Activated CD8-positive, alpha-beta memory T cell treated with anti-CD3 and anti-CD28 coated beads, Interleukin-2, amount 50 U/mL, for 48 hours (primary cell): Measurements from ENCODE around the gene C20orf173.
"Not testable (repeated sequence)": the region's sequence is repeated elsewhere in the genome, so short reads cannot be mapped to it uniquely, and the experiment has no call there.

Experiments used
- DNase-seq: peaks from one replicate; pipeline ENCODE4 v3.0.0-alpha.2; 2020

Gene C20orf173

GRCh38 chr20:35529552-35529951, at the start of gene C20orf173:
Gene C20orf173 (minus strand): TSS chr20:35529652. CDS start chr20:35529373, 279 bp downstream.
- no peak for DNase-seq

GRCh38 chr20:35579196-35579595, 49.7 kb upstream of the C20orf173 start:
- no peak for DNase-seq

- no peak for DNase-seq
Observed at GRCh38 chr20:35578469-35578868, 49.0 kb upstream of the C20orf173 start.

- no peak for DNase-seq
Observed at GRCh38 chr20:35576816-35577215, 47.4 kb upstream of the C20orf173 start.

- no peak for DNase-seq
Observed at GRCh38 chr20:35575958-35576357, 46.5 kb upstream of the C20orf173 start.

- DNase-seq, result no peak
Observed at GRCh38 chr20:35572838-35573237, 43.4 kb upstream of the C20orf173 start.

GRCh38 chr20:35571555-35571954, 42.1 kb upstream of the C20orf173 start:
- DNase-seq, result no peak

GRCh38 chr20:35568645-35569044, 39.2 kb upstream of the C20orf173 start:
- no peak for DNase-seq

GRCh38 chr20:35564905-35565304, 35.5 kb upstream of the C20orf173 start:
- DNase-seq, result no peak

GRCh38 chr20:35563834-35564233, 34.4 kb upstream of the C20orf173 start:
- no peak for DNase-seq

- no peak for DNase-seq
Observed at GRCh38 chr20:35562541-35563110, 33.2 kb upstream of the C20orf173 start.

- DNase-seq, result no peak
Observed at GRCh38 chr20:35561671-35562070, 32.2 kb upstream of the C20orf173 start.

GRCh38 chr20:35561268-35561667, 31.8 kb upstream of the C20orf173 start:
- DNase-seq, result no peak

- DNase-seq, result no peak
Observed at GRCh38 chr20:35560541-35560940, 31.1 kb upstream of the C20orf173 start.

GRCh38 chr20:35560105-35560511, 30.7 kb upstream of the C20orf173 start:
- no peak for DNase-seq

GRCh38 chr20:35559042-35559693, 29.7 kb upstream of the C20orf173 start:
- DNase-seq, result no peak

GRCh38 chr20:35558451-35558850, 29.0 kb upstream of the C20orf173 start:
- DNase-seq, result no peak

- no peak for DNase-seq
Observed at GRCh38 chr20:35556871-35557270, 27.4 kb upstream of the C20orf173 start.

GRCh38 chr20:35555951-35556645, 26.6 kb upstream of the C20orf173 start:
- DNase-seq, result no peak

- DNase-seq, result not testable (repeated sequence)
Observed at GRCh38 chr20:35555461-35555860, 26.0 kb upstream of the C20orf173 start.

GRCh38 chr20:35552914-35553313, 23.5 kb upstream of the C20orf173 start:
- no peak for DNase-seq

GRCh38 chr20:35551503-35551902, 22.1 kb upstream of the C20orf173 start:
- no peak for DNase-seq

GRCh38 chr20:35547329-35547728, 17.9 kb upstream of the C20orf173 start:
- no peak for DNase-seq

- no peak for DNase-seq
Observed at GRCh38 chr20:35546127-35546526, 16.7 kb upstream of the C20orf173 start.
